ENCODE data around the gene CD300LF. TPM values are rescaled to one million over a fixed set of nuclear protein-coding genes. Genes with fewer than 3 reads are reported as not detected.

Gene CD300LF
- total RNA-seq, 1 donor from 2014 or later = not detected

- H3K27me3 Mint-ChIP-seq (ENCODE audit: low read depth) = peaks cover 7% of the 10 kb centered on the region
- H3K36me3 Mint-ChIP-seq = no peaks in the 10 kb centered on the region
- H3K4me1 Mint-ChIP-seq = no peaks in the 10 kb centered on the region
- no peak for TF ChIP-seq CTCF (IDR thresholded peaks at IDR 0.05; ENCODE audit: unreplicated experiment)
- no peak for DNase-seq (ENCODE audit: low spot score in 2 of 2, unreplicated experiment in 2 of 2)
- H3K4me3 Mint-ChIP-seq = no peak overlapping the region
- H3K9me3 Mint-ChIP-seq = no peaks in the 10 kb centered on the region
- no peak overlapping the region for H3K27ac Mint-ChIP-seq
These were observed 16.6 kb upstream of the CD300LF start for GRCh38 chr17:74729368-74729767.

- no peaks in the 10 kb centered on the region for H3K9me3 Mint-ChIP-seq
- H3K4me1 Mint-ChIP-seq = no peaks in the 10 kb centered on the region
- TF ChIP-seq CTCF (IDR thresholded peaks at IDR 0.05; ENCODE audit: unreplicated experiment) = no peak
- no peaks in the 10 kb centered on the region for H3K36me3 Mint-ChIP-seq
- peaks cover 10% of the 10 kb centered on the region for H3K27me3 Mint-ChIP-seq (ENCODE audit: low read depth)
- no peak for DNase-seq (ENCODE audit: low spot score in 2 of 2, unreplicated experiment in 2 of 2)
- H3K27ac Mint-ChIP-seq = no peak overlapping the region
- H3K4me3 Mint-ChIP-seq = no peak overlapping the region
These were observed 16.0 kb upstream of the CD300LF start for GRCh38 chr17:74728702-74729075.

GRCh38 chr17:74728033-74728701 lies 15.4 kb upstream of the CD300LF start:
- Mint-ChIP-seq H3K4me3 (no peak overlapping the region), H3K27ac (no peak overlapping the region), H3K9me3 (no peaks in the 10 kb centered on the region), H3K27me3 (ENCODE audit: low read depth) (peaks cover 10% of the 10 kb centered on the region), H3K36me3 (no peaks in the 10 kb centered on the region), H3K4me1 (no peaks in the 10 kb centered on the region)
- no peak for DNase-seq (ENCODE audit: low spot score in 2 of 2, unreplicated experiment in 2 of 2)
- no peak for TF ChIP-seq CTCF (IDR thresholded peaks at IDR 0.05; ENCODE audit: unreplicated experiment)

- Mint-ChIP-seq H3K27ac (no peak overlapping the region), H3K9me3 (no peaks in the 10 kb centered on the region), H3K4me3 (no peak overlapping the region), H3K36me3 (no peaks in the 10 kb centered on the region), H3K27me3 (ENCODE audit: low read depth) (peaks cover 27% of the 10 kb centered on the region), H3K4me1 (no peaks in the 10 kb centered on the region)
- TF ChIP-seq CTCF (IDR thresholded peaks at IDR 0.05; ENCODE audit: unreplicated experiment) = no peak
- no peak for DNase-seq (ENCODE audit: low spot score in 2 of 2, unreplicated experiment in 2 of 2)
These were observed 12.4 kb upstream of the CD300LF start for GRCh38 chr17:74725111-74725510.

GRCh38 chr17:74723891-74724290 lies 11.2 kb upstream of the CD300LF start:
- Mint-ChIP-seq H3K36me3 (no peaks in the 10 kb centered on the region), H3K4me1 (no peaks in the 10 kb centered on the region), H3K27me3 (ENCODE audit: low read depth) (peaks cover 31% of the 10 kb centered on the region), H3K9me3 (no peaks in the 10 kb centered on the region), H3K4me3 (no peak overlapping the region), H3K27ac (no peak overlapping the region)
- no peak for DNase-seq (ENCODE audit: low spot score in 2 of 2, unreplicated experiment in 2 of 2)
- no peak for TF ChIP-seq CTCF (IDR thresholded peaks at IDR 0.05; ENCODE audit: unreplicated experiment)

GRCh38 chr17:74722782-74723181 lies 10.1 kb upstream of the CD300LF start:
- DNase-seq (ENCODE audit: low spot score in 2 of 2, unreplicated experiment in 2 of 2) = no peak
- TF ChIP-seq CTCF (IDR thresholded peaks at IDR 0.05; ENCODE audit: unreplicated experiment) = no peak
- H3K36me3 Mint-ChIP-seq = no peaks in the 10 kb centered on the region
- no peak overlapping the region for H3K27ac Mint-ChIP-seq
- H3K27me3 Mint-ChIP-seq (ENCODE audit: low read depth) = peaks cover 38% of the 10 kb centered on the region
- H3K4me3 Mint-ChIP-seq = no peak overlapping the region
- no peaks in the 10 kb centered on the region for H3K4me1 Mint-ChIP-seq
- H3K9me3 Mint-ChIP-seq = no peaks in the 10 kb centered on the region

Data from mesothelial cell of epicardium (in vitro differentiated cells).